Epithelial cell of alveolus of lung (primary cell): ENCODE results near the gene IGFLR1. TPM values are rescaled to one million over a fixed set of nuclear protein-coding genes. Genes with fewer than 3 reads are reported as not detected.

ENCODE experiments used
- total RNA-seq: library from RNA; depleted of rRNA; stranded (reverse); fragments of >200 nt; gene quantifications from 2 replicates; pipeline ENCODE4 v1.2.1, GENCODE V29; 2015

Gene IGFLR1
- total RNA-seq: 6.9 and 15.9 TPM in 2 replicates

GRCh38 chr19:35742121-35742724 is at the start of gene IGFLR1:
IGFLR1 (minus strand) TSS chr19:35742452; CDS start chr19:35741180, 1,272 bp downstream.

DNA sequence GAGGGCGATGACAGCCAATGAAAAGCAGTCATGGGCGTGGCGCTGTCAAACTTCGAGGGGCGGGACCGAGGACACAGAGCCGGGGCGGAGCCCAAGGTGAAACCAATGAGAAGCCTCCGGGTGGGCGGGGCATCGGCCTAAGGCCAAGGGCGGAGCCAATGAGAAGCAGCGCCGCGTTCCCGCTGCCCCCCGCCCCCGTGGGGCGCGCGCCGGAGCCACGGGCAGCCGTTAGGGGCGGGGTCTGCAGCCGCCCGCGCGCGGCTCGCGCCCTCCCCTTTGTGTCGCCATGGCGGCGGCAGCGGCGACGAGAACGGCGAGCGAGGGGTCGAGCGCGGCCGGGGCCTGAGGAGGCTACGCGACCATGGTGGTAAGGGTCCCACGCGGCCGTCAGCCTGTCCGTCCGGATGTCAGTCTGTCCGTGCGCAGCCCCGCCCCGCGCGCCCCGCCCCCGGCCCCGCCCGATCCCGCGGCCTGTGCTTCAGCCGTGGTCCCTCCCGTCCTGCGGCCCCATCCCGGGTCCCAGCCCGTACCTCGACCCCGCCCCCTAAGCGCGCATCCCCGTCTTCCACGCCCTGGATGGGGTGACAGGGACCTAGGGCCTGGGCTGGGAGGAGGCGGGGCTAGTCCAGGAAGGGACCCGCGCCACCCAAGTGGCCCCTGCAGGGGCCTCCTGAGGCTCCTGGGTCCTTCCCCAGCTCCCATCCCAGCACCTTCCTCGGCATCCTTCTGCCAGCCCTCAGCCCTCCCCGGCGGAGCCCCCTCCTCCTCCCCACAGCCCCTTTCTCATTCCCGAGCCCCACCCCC is 33.2 kb upstream of the IGFLR1 start, which contains the start of gene ARHGAP33:
Gene ARHGAP33, plus strand, starts transcription at position 267 of the 804 bp plus-strand sequence. Its CDS starts 95 bp downstream, at position 362.

DNA sequence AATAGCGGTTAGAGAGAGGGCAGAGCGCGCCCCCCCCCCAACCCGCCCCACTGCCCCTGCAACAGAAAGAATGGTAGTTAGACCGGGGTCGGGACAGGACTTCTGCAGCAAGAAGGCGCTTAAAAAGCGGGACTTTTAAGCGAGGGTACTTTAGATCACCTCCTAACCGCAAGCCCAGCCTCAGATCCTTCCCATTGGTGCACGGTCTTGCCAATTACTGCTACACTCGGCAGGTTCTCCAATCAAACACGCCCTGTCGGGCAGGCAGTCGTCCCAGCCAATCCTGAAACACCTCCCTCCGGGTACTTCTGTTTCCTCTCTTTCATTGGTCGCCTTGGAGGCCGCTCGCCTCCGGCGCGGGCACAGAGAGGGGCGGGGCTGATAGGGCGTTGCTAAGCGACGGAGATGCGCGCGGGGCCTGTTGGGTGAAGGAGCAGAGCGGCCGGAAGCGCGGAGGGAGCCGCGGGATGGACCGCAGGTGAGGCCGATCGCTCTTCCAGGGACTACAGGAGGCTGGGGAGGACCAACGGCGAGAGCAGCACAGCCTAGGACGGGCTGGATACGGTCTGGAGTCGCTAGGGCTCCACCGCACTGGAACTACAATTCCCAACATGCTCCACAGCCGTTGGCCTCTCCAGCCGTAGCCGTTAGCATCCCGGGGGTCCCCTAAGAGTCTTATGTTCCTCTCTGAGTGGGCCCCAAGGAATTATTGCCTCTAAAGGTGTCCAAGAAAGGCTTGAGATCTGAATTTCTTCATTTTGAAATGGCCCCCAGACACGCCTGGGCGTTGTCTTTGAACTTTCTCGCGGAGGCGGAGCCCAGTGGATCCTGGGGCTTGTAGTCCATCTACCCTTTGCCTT is 15.7 kb upstream of the IGFLR1 start, which contains the start of gene PROSER3:
Gene PROSER3, plus strand, starts transcription at position 428 of the 860 bp plus-strand sequence. Its CDS starts 40 bp downstream, at position 468.

GRCh38 chr19:35756377-35757230 is 14.4 kb upstream of the IGFLR1 start, which contains the start of gene HSPB6:
HSPB6 (minus strand) TSS chr19:35757029; CDS start chr19:35757008, 21 bp downstream.

GRCh38 chr19:35748106-35749020 is 6.1 kb upstream of the IGFLR1 start, which contains the start of gene LIN37:
LIN37 (plus strand) TSS chr19:35748576; CDS start chr19:35748725, 149 bp downstream.

DNA sequence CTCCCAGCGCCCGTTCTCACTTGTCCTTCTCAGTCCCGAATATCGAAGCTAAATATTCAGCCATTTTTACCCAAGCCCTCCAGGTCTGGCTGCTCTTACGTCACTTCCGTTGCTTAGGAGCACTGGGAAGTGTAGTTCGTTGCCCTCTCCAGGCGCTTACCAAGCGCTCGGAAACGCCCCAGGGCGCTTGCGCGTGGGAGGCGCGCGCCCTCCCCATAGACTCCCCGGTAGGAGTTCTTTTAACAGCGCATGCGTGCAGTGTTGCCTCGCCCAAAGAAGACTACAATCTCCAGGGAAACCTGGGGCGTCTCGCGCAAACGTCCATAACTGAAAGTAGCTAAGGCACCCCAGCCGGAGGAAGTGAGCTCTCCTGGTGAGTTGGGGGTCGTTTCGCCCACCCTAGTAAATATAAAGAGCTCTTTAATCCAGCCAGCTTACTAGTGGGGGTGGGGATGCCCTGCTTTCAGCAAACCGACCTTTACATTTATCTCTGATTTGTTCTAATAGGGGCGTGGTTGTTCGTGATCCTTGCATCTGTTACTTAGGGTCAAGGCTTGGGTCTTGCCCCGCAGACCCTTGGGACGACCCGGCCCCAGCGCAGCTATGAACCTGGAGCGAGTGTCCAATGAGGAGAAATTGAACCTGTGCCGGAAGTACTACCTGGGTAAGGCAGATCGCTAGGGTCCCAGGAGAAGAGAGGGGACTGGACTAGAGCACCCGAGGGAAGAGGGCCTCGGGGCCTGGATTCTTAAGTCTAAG is 3.3 kb upstream of the IGFLR1 start, which contains the start of the genes PSENEN and U2AF1L4:
Gene PSENEN, plus strand, starts transcription at position 324 of the 759 bp plus-strand sequence. Its CDS starts 280 bp downstream, at position 604.
Gene U2AF1L4, minus strand, starts transcription at position 91 of the 759 bp plus-strand sequence. Its CDS starts 27 bp downstream, at position 64.

DNA sequence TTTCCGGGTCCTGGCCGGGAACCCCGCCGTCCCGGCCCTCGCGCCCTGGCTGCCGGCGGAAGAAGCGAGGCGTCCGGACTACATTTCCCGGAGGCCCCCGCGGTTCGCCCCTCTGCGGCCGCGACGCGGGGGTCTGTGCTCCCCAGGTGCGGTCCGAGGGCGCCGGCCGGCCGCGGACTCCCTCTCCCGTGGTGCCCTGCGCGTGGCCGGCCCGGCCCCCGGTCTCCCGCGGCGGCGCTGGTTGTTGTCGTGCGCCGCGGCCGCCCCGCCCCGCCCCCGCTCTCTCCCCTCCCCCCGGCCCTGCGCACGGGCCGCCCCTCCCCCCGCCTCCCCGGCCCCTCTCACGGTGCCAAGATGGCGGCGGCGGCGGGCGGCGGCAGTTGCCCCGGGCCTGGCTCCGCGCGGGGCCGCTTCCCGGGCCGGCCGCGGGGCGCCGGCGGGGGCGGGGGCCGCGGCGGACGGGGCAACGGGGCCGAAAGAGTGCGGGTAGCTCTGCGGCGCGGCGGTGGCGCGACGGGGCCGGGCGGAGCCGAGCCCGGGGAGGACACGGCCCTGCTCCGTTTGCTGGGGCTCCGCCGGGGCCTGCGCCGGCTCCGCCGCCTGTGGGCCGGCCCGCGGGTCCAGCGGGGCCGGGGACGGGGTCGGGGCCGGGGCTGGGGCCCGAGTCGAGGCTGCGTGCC is 24.4 kb downstream of the IGFLR1 start, which contains the start of gene KMT2B:
Gene KMT2B, plus strand, starts transcription at position 339 of the 680 bp plus-strand sequence. Its CDS starts 16 bp downstream, at position 355.

DNA sequence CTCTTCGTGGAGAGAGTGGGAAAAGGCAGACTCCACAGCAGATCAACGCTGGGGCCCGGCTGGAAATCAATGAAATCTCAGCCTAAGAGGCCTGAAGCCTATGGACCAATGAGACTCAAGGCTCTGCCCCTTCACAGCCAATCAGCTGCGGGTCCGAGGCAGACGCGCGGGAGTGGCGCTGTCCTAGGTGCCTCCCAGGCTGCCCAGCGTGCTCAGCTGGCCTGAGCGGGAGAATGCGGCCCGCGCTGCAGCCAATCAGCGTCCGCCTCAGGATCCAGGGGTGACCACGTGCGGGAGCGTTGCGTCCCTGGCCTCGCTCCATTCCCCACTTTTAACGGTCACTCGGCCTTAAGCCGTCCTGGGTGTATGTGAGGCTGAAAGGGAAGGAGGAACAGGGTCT is 38.0 kb downstream of the IGFLR1 start, which contains the start of gene ZBTB32:
Gene ZBTB32, plus strand, starts transcription at position 341 of the 400 bp plus-strand sequence. CDS start 10,069 bp downstream, outside the sequence.

Other genes with a start within 250 kb of the IGFLR1 start
- 15.9 and 24.8 TPM in 2 replicates for gene DMKN, start 228.8 kb downstream of the IGFLR1 start, total RNA-seq
- gene SBSN, start 214.1 kb downstream of the IGFLR1 start, total RNA-seq: not detected in 2 replicates
- not detected in 2 replicates for gene GAPDHS, start 209.0 kb downstream of the IGFLR1 start, total RNA-seq
- 85.7 and 102 TPM in 2 replicates for gene TMEM147, start 196.8 kb downstream of the IGFLR1 start, total RNA-seq
- not detected in 2 replicates for gene ATP4A, start 178.8 kb downstream of the IGFLR1 start, total RNA-seq
- not detected in 2 replicates for gene PMIS2, start 156.3 kb downstream of the IGFLR1 start, total RNA-seq
- gene HAUS5, start 129.7 kb downstream of the IGFLR1 start, total RNA-seq: 6.6 and 10.5 TPM in 2 replicates
- gene RBM42, start 113.4 kb downstream of the IGFLR1 start, total RNA-seq: 93.3 and 101 TPM in 2 replicates
- 0.78 TPM in 1 of 2 replicates, not detected in the other for gene ETV2, start 100.7 kb downstream of the IGFLR1 start, total RNA-seq
- gene COX6B1, start 94.1 kb downstream of the IGFLR1 start, total RNA-seq: 500 and 902 TPM in 2 replicates
- not detected in 2 replicates for gene UPK1A, start 75.9 kb downstream of the IGFLR1 start, total RNA-seq
- not detected in 2 replicates for gene ZBTB32, start 37.9 kb downstream of the IGFLR1 start, total RNA-seq
- 8.0 and 14.4 TPM in 2 replicates for gene KMT2B, start 24.4 kb downstream of the IGFLR1 start, total RNA-seq
- 6.9 and 9.3 TPM in 2 replicates for gene U2AF1L4, start 3.0 kb upstream of the IGFLR1 start, total RNA-seq
- 43.2 TPM in 2 replicates for gene PSENEN, start 3.2 kb upstream of the IGFLR1 start, total RNA-seq
- 15.9 and 20.7 TPM in 2 replicates for gene LIN37, start 6.1 kb upstream of the IGFLR1 start, total RNA-seq
- gene HSPB6, start 14.6 kb upstream of the IGFLR1 start, total RNA-seq: 11.1 and 66.8 TPM in 2 replicates
- gene PROSER3, start 15.7 kb upstream of the IGFLR1 start, total RNA-seq: 12.4 and 18.0 TPM in 2 replicates
- 2.2 and 3.2 TPM in 2 replicates for gene ARHGAP33, start 33.1 kb upstream of the IGFLR1 start, total RNA-seq
- gene PRODH2, start 70.4 kb upstream of the IGFLR1 start, total RNA-seq: not detected in 2 replicates
- gene NPHS1, start 110.1 kb upstream of the IGFLR1 start, total RNA-seq: not detected in 2 replicates
- gene KIRREL2, start 114.5 kb upstream of the IGFLR1 start, total RNA-seq: 0.13 TPM in 1 of 2 replicates, not detected in the other
- 12.8 and 17.3 TPM in 2 replicates for gene APLP1, start 126.1 kb upstream of the IGFLR1 start, total RNA-seq
- 2.6 and 3.7 TPM in 2 replicates for gene NFKBID, start 158.1 kb upstream of the IGFLR1 start, total RNA-seq
- gene HCST, start 160.1 kb upstream of the IGFLR1 start, total RNA-seq: not detected in 2 replicates
- not detected in 2 replicates for gene TYROBP, start 165.8 kb upstream of the IGFLR1 start, total RNA-seq
- gene LRFN3, start 193.9 kb upstream of the IGFLR1 start, total RNA-seq: 8.5 and 13.9 TPM in 2 replicates